Ecto neural progenitor cell (in vitro differentiated cells): ENCODE measurements around the gene KRT28.
"Not testable (repeated sequence)": the region's sequence is repeated elsewhere in the genome, so short reads cannot be mapped to it uniquely, and the experiment has no call there.

ENCODE experiments used
- DNase-seq: peaks from one replicate; pipeline ENCODE4 v3.0.0-alpha.2; 2018; ENCODE audit warnings: low spot score

KRT28 gene

DNA sequence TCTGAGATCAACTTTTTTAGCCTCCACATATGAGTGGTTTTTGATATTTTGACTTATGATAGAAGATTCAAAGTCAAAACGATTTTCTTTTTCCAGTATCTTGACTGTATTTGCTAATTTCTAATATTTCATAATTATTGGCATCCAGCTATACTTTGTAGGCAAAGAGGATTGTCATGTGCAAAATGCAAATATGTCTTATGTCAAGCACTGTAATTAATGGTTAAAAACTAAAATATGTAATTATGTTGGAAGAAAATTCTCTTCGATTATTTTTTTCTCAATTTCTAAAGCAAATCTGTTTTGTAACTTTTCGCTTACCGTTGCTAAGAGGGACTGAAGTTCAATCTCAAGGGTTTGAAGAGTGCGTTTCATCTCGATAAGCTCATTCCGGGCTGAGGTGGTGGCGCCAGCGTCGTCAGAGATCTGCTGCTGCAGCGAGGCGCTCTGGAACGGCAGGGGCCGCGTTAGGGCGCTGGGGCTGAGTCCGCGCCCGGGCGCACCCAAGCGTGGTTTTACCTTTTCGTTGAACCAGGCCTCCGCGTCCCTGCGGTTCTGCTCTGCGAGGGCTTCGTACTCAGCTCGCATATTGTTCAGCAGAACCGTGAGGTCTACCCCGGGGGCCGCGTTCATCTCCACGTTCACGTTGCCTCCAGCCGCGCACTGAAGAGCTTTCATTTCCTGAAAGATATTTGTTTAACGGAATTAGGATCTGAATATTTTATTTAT is 20.4 kb downstream of the KRT28 start:
- DNase-seq: no peak

DNA sequence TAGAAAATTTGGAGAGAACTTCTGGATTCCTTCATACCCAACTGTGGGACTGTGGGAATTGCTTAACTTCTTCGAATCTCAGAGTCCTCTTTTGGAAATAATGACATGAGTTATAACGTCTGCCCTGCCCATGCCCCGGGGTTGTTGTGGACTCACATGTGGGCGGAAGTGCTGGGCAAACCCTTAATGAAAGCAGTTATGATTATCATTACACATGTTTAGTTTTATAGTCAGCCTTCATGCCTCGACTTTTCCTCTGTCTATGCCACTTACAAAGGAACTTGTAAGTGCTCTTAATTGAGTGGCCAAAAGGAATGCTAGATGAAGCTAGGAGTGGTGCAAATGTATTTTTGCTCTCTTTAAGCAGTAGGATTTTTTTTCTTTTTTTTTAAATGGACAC is 21.3 kb downstream of the KRT28 start:
- no peak for DNase-seq

DNA sequence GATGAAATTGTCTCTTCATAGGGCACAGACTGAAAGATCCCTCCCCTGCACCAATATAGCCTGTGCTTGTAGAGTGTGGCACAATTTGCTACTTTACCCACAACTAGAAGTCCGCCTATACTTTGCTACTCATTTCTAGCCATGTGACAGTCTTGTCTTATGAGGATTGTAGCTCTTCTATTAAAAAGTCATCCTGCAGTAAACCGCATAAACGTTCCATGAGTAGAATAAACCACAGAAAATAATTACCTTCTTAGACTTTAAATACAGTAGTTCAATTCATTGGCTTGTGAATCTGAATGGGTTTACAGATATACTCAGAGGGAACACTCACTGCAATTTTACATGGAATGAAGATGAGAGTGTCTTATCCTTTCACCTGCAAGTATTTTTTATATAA is 21.8 kb downstream of the KRT28 start:
- DNase-seq: no peak

DNA sequence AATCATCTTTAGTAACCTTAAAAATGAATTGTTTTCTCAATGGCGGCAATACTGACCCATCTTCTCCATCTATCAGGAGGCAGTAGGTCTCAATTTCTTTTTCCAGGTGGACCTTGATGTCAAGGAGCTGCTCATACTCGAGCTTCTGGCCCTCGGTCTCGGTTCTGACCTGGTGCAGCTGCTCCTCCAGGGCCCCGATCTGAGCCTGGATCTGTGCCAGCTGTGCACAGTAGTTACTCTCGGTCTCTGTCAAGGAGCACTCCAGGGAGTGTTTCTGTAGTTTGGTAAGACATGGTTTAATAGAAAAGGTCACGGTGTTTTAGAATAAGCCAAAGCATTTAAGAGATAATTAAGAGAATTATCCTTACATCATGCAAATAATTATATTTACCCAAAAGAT is 22.3 kb downstream of the KRT28 start:
- DNase-seq: no peak

DNA sequence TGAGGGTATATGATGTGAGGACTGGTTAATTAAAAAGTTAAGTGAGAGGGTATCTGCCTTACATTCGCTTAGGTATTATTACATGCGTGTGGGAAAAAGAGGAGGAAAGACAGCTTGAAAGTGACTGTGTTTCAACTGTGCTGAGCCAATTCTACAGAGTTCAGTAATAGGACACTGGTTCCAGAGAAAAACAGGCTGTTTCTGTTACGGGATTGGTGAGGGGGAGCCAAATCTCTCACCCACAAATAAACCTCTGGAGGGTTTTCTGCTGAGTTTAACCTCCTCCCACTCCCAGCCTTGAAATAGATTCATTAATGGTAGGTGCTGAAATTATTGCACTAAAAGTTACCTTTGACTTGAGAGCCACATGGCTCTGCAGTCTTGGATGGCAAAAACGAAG is 23.8 kb downstream of the KRT28 start:
- DNase-seq: no peak

DNA sequence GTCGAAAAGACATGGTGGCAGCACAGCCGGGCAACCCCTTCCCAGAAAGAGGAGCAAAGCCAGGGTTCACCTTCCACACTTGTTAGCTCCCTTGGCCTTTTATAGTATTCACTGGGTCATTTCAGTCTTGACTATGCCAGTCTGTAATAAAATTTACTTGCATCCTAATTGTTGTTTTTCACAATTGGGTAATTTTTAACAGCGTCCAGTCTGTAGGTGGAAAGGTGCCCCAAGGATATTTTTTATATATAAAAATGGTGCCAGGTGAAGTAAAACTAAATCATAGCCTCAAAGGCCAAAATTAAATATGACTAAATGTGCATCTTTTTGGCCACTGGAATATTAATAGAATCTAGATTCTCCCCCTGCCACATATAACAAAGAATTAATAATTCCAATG is 27.7 kb downstream of the KRT28 start, which contains the start of gene KRT26:
Gene KRT26 (minus strand): TSS at position 101 of the 400 bp plus-strand sequence. CDS start 88 bp downstream, at position 13.
- no peak for DNase-seq

DNA sequence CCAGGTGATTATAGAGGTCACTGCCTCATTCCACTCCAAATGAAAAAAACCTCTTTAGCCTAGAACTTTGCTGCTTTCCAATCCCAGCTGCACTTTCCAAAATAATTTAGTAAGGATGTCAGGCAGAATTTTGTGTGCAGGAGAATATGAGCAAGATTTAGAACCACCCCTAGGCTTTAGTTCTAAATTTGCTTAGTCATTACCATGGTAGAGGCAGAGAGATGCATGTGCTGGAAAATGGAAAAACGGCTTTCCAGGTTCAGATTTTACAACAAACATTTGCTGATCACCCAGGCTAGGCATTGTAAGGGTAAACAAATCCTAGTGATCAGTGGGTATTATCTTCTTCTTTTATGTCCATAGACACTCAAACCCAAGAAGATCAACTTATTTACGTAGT is 34.1 kb downstream of the KRT28 start:
- DNase-seq: no peak

DNA sequence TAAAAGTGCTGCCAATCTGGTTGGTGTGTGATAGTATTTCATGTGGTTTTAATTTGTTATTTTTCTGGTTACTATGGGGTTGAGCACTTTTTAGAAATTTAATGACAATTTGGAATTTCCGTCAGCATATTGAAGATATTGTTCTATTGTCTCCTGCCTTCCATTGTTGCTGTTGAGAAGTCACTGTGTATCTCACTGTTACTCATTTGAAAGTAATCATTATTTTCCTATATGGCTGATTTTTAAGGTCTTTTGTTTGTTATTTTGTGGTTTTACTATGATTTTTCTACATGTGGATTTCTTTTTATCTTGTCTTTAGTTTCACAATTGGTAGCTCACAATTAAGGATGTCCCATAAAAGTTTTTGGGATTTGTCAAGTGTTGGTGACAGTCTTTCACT is 36.0 kb downstream of the KRT28 start:
- no peak for DNase-seq

DNA sequence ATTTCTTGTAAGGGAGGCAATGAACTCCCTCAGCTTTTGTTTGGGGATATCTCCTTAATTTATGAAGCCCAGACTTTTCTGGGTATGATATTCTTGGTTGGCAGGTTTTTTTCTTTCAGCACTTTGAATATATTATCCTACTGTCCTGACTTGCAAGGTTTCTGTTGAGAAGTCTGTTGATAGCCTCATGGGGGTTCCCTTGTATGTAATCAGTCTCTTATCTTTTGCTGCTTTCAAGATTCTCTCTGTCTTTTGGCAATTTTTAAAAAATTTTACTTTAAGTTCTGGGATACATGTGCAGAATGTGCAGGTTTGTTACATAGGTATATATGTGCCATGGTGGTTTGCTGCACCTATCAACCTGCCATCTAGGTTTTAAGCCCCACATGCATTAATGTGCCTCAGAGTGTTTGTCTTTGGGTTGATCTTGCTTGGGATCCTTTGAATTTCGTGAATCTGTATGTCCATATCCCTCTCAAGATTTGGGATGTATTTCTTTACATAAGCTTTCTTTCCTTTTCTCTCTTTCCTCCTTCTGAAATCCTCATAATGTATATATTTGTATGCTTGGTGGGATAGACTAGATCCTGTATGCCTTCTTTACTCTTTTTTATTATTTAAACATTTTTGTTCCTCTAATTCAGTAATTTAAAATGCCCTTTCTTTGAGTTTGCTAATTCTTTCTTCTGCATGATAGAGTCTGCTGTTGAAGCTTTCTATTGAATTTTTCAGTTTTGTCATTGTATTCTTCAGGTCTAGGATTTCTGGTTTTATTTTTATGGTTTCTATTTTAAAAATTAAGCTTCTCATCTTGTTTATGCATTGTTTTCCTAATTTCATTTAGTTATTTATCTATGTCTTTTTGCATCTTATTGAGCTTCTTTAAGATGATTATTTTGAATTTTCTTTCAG is 39.4 kb downstream of the KRT28 start:
- DNase-seq: no peak

DNA sequence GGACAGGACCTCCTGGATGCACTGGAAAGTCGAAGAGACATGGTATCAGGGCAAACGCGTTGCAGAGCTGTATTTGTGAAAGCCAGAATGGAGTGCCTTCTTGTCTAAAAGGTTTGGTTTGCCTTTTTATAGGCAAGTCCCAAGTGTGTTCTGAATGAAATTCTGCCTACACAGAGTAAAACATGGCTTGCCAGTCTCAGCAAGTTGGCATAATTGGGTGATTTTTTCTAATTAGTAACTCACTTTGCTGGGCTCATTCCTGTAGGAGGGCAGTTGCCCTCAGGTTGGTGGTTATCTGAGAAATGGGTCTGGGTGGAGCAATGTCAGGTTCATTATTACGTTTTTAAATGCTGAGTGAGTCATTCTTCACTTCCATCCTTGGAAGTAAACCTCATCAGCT is 44.5 kb downstream of the KRT28 start, which contains the start of gene KRT25:
Gene KRT25 (minus strand): TSS at position 101 of the 400 bp plus-strand sequence. CDS start 60 bp downstream, at position 41.
- no peak for DNase-seq

DNA sequence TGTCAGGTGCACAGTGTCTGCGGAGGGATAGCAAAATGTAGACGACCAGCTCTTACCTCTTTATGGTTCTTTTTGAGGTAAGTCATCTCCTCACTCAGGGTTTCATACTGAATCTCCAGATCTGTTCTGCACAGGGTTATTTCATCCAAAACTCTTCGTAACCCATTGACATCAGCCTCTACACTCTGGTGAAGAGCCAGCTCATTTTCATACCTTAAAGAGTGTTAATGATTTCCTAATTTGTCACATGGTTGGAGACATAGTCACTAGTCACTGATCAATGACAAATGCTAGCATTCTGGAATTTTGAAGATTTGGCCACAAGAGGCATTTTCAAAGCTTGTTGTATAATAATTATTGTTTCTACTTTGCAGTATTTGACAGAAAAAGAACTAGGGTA is 46.0 kb downstream of the KRT28 start:
- no peak for DNase-seq

DNA sequence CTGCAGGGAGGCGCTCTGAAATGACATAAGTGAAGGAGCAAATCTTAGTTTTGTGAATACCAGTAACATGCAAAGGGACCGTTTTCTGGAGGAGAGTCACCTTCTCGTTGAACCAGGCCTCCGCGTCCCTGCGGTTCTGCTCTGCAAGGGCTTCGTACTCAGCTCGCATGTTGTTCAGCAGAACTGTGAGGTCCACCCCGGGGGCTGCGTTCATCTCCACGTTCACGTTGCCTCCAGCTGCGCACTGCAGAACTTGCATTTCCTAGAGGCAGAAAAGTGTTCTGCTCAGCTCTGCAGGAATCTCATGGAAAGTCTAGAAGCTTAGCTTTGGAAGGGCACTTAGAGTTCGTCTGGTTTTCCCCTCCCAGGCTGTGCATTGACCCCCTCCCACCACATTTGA is 48.7 kb downstream of the KRT28 start:
- no peak for DNase-seq

DNA sequence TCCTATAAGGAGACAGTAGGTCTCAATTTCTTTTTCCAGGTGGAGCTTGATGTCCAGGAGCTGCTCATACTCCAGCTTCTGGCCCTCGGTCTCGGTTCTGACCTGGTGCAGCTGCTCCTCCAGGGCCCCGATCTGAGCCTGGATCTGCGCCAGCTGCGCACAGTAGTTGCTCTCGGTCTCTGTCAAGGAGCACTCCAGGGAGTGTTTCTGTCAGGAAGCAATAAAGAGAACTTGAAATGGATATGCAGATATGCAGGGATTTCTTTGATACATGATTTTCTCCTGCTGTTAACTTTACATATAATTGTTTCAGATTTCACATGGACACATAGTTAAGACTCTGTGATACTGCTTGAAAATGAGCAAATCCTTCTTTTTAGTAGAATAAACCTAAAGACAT is 49.4 kb downstream of the KRT28 start:
- no peak for DNase-seq

DNA sequence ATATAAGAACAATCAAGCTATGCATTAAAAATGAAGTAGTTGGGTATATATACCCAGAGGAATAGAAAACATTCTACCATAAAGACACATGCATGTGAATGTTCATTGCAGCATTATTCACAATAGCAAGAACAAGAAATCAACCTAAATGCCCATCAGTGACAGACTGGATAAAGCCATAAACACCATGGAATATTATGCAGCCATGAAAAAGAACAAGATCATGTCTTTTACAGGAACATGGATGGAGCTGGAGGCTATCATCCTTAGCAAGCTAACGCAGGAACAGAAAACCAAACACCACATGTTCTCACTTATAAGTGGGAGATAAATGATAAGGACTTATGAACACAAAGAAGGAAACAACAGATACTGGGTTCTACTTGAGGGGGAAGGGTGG is 51.1 kb downstream of the KRT28 start:
- DNase-seq: not testable (repeated sequence)
